ENCODE measurements around the gene ANKRD39. TPM values are rescaled to one million over a fixed set of nuclear protein-coding genes. Genes with fewer than 3 reads are reported as not detected.

The ANKRD39 gene
- total and polyA plus RNA-seq, 2 donors (not counting 1 experiment from before 2014, with no cell fraction given) = 5.3 to 5.8 TPM

DNA sequence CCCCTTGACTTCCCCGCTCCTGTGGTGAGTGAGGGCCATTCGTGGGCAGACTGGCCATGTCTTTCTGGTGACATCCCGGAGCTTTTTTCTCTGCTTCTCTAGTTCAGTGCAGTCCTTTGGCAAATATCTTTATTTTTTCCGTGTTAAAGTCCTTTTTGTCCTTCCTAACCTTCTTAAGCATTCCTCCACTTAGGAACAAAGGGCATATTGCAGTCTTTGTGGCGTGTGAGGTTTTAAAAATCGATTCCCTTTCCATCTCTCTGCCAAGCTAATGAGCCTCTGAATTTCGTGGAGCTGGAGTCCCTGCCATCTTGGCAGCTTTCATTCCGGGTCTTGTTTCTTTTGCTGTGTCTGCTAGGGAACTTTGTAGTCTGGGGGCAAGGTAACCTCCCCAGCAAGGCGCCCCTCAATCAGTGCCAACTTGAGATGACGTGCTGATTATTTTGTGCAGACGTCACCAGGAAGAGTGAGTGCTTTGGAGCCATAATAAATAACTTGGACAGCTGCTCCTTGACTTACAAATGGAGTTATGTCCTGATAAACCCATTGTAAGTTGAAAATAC is 36.6 kb downstream of the ANKRD39 start:
- peaks cover 3% of the 10 kb centered on the region for H3K79me2 ChIP-seq (ENCODE audit: control insufficient read depth, insufficient read depth, low read length)
- TF ChIP-seq, protein P1, sequence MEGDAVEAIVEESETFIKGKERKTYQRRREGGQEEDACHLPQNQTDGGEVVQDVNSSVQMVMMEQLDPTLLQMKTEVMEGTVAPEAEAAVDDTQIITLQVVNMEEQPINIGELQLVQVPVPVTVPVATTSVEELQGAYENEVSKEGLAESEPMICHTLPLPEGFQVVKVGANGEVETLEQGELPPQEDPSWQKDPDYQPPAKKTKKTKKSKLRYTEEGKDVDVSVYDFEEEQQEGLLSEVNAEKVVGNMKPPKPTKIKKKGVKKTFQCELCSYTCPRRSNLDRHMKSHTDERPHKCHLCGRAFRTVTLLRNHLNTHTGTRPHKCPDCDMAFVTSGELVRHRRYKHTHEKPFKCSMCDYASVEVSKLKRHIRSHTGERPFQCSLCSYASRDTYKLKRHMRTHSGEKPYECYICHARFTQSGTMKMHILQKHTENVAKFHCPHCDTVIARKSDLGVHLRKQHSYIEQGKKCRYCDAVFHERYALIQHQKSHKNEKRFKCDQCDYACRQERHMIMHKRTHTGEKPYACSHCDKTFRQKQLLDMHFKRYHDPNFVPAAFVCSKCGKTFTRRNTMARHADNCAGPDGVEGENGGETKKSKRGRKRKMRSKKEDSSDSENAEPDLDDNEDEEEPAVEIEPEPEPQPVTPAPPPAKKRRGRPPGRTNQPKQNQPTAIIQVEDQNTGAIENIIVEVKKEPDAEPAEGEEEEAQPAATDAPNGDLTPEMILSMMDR (conservative IDR thresholded peaks at IDR 0.05 in 1 of 2, IDR thresholded peaks at IDR 0.05 in 1 of 2; ENCODE audit: low read depth in 1 of 2, low read length in 2 of 2) = no peak
- TF ChIP-seq EZH2 (IDR thresholded peaks at IDR 0.05; ENCODE audit: low read length, missing control alignments) = no peak
- no peak overlapping the region for H3K4me2 ChIP-seq (ENCODE audit: extremely low read depth, insufficient read depth, low read length)
- H3K9me3 ChIP-seq (ENCODE audit: control insufficient read depth, insufficient read depth, low read depth, low read length) = no peaks in the 10 kb centered on the region
- peaks cover 5% of the 10 kb centered on the region for H3K4me1 ChIP-seq (ENCODE audit: control insufficient read depth, extremely low read depth, insufficient read depth, low read length)
- H4K20me1 ChIP-seq (ENCODE audit: control insufficient read depth, extremely low read depth, insufficient read depth, low read length) = no peaks in the 10 kb centered on the region
- H2AFZ ChIP-seq (ENCODE audit: low read length) = no peak overlapping the region
- H3K9ac ChIP-seq (ENCODE audit: insufficient read depth, low read length) = no peak overlapping the region
- H3K4me3 ChIP-seq (replicated peaks in 1 of 4; ENCODE audit: control extremely low read depth in 1 of 4, insufficient read depth in 1 of 4, low read depth in 3 of 4, low read length in 4 of 4) = no peak overlapping the region
- H3K36me3 ChIP-seq (ENCODE audit: control insufficient read depth, insufficient read depth, low read length) = no peaks in the 10 kb centered on the region
- DNase-seq (ENCODE audit: low read depth in 2 of 2) = no peak
- no peak overlapping the region for H3K27ac ChIP-seq (ENCODE audit: insufficient read depth, low read length)
- no peaks in the 10 kb centered on the region for H3K27me3 ChIP-seq (ENCODE audit: control insufficient read depth, insufficient read depth, low read length)

DNA sequence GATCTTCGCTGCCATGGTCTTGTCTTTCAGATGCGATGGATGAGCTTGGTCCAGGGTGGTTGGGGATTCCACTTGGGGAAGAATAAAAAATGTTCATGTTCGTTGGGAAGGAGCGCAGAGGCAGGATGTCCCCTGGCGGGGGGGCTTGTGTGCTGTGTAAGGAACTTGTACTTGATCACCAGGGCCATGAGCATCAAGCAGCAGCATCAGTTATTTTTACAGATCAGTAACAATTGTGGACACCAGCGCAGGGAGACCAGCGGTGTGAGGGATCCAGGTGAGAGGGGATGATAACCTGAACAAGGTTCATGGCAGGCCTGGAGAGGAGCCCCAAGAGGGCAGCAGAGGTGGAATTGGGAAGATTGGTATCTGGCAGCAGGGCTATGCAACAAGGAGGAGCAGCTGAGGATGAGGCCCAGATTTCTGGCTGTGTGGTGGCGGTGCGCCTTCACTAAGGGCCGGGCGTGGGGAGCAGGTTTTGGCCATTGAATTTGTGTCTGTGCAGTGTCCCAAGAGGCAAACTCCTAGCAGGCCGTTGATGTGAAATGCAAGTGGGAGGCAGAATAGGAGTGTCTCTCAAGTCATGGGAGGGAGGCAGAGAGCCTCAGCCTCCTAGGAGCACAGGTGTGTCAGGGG is 37.8 kb downstream of the ANKRD39 start:
- H3K36me3 ChIP-seq (ENCODE audit: control insufficient read depth, insufficient read depth, low read length) = no peaks in the 10 kb centered on the region

DNA sequence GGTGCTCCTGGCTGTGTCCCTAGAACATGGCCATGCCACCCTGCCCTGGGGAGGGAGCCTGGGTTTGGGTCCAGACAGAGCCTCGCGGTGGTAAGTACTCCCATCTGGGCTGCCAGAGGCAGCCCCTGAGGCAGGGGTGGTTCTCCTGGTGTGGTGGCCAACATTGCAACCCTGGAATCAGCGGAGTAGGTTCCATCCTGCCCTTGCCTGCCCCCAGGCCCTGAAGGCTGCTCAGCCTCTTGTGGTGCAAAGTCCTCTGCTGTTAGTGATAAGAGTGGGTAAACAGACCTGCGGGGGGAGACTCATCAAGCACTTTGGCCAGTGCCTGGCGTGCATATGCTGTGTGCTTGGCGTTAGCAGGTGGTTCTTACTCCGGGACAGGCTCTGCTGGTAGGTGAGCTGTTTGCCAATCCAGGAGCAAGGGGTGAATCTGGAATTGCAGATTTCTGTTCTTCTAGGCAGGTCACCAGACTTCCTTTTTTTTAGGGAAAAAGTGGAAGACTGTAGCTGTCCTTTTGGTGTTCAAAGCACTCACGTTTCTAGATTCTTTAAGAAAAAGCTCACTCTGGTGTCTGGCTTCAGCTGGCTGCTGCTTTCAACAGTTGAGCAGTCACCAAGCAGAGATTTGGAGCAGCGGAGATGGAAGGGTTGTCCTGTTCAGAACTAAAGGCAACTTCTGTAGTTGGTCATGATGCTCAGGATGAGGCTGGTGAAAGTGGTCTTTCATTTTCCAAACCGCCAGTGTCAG is 38.5 kb downstream of the ANKRD39 start:
- Histone ChIP-seq H3K4me2 (ENCODE audit: extremely low read depth, insufficient read depth, low read length) (no peak overlapping the region), H3K4me1 (ENCODE audit: control insufficient read depth, extremely low read depth, insufficient read depth, low read length) (peaks cover 7% of the 10 kb centered on the region), H3K9me3 (ENCODE audit: control insufficient read depth, insufficient read depth, low read depth, low read length) (no peaks in the 10 kb centered on the region), H2AFZ (ENCODE audit: low read length) (no peak overlapping the region), H3K4me3 (replicated peaks in 1 of 4; ENCODE audit: control extremely low read depth in 1 of 4, insufficient read depth in 1 of 4, low read depth in 3 of 4, low read length in 4 of 4) (no peak overlapping the region), H3K79me2 (ENCODE audit: control insufficient read depth, insufficient read depth, low read length) (peaks cover 3% of the 10 kb centered on the region), H4K20me1 (ENCODE audit: control insufficient read depth, extremely low read depth, insufficient read depth, low read length) (no peaks in the 10 kb centered on the region), H3K27me3 (ENCODE audit: control insufficient read depth, insufficient read depth, low read length) (no peaks in the 10 kb centered on the region), H3K27ac (ENCODE audit: insufficient read depth, low read length) (no peak overlapping the region), H3K9ac (ENCODE audit: insufficient read depth, low read length) (no peak overlapping the region), H3K36me3 (ENCODE audit: control insufficient read depth, insufficient read depth, low read length) (no peaks in the 10 kb centered on the region)
- TF ChIP-seq, protein P1 (conservative IDR thresholded peaks at IDR 0.05 in 1 of 2, IDR thresholded peaks at IDR 0.05 in 1 of 2; ENCODE audit: low read depth in 1 of 2, low read length in 2 of 2) = no peak
- TF ChIP-seq EZH2 (IDR thresholded peaks at IDR 0.05; ENCODE audit: low read length, missing control alignments) = no peak
- DNase-seq (ENCODE audit: low read depth in 2 of 2) = no peak

More for the DNA sequence above, 37.8 kb downstream of the ANKRD39 start:
- no peaks in the 10 kb centered on the region for H4K20me1 ChIP-seq (ENCODE audit: control insufficient read depth, extremely low read depth, insufficient read depth, low read length)
- no peak overlapping the region for H3K27ac ChIP-seq (ENCODE audit: insufficient read depth, low read length)
- H3K4me2 ChIP-seq (ENCODE audit: extremely low read depth, insufficient read depth, low read length) = no peak overlapping the region
- H2AFZ ChIP-seq (ENCODE audit: low read length) = no peak overlapping the region
- no peak for DNase-seq (ENCODE audit: low read depth in 2 of 2)
- TF ChIP-seq EZH2 (IDR thresholded peaks at IDR 0.05; ENCODE audit: low read length, missing control alignments) = no peak
- TF ChIP-seq, protein P1 (conservative IDR thresholded peaks at IDR 0.05 in 1 of 2, IDR thresholded peaks at IDR 0.05 in 1 of 2; ENCODE audit: low read depth in 1 of 2, low read length in 2 of 2) = no peak
- no peak overlapping the region for H3K4me3 ChIP-seq (replicated peaks in 1 of 4; ENCODE audit: control extremely low read depth in 1 of 4, insufficient read depth in 1 of 4, low read depth in 3 of 4, low read length in 4 of 4)
- H3K4me1 ChIP-seq (ENCODE audit: control insufficient read depth, extremely low read depth, insufficient read depth, low read length) = peaks cover 7% of the 10 kb centered on the region
- no peaks in the 10 kb centered on the region for H3K9me3 ChIP-seq (ENCODE audit: control insufficient read depth, insufficient read depth, low read depth, low read length)
- H3K27me3 ChIP-seq (ENCODE audit: control insufficient read depth, insufficient read depth, low read length) = no peaks in the 10 kb centered on the region
- H3K9ac ChIP-seq (ENCODE audit: insufficient read depth, low read length) = no peak overlapping the region
- H3K79me2 ChIP-seq (ENCODE audit: control insufficient read depth, insufficient read depth, low read length) = peaks cover 3% of the 10 kb centered on the region

Data from fibroblast of lung (primary cell).